ENCODE data around the gene JMJD1C.

- TF ChIP-seq CTCF (IDR thresholded peaks at IDR 0.05; ENCODE audit: extremely low read depth in 1 of 2, insufficient read depth in 1 of 2, low read depth in 1 of 2, low read length in 2 of 2) (no peak), MAX (IDR thresholded peaks at IDR 0.05; ENCODE audit: insufficient read depth, insufficient read length) (no peak), POLR2A (IDR thresholded peaks at IDR 0.05; ENCODE audit: low read depth, low read length) (no peak)
Measured at GRCh38 chr10:63262430-63263073, 203.2 kb downstream of the JMJD1C start.

Data from endothelial cell of umbilical vein (primary cell).